Fibroblast of the conjunctiva (primary cell): ENCODE results near the gene NME7.
"Not testable (repeated sequence)": the region's sequence is repeated elsewhere in the genome, so short reads cannot be mapped to it uniquely, and the experiment has no call there.

ENCODE experiments used
- DNase-seq: peaks from one replicate; pipeline ENCODE4 v3.0.0-alpha.2; 2010; ENCODE audit warnings: low read depth

The NME7 gene

GRCh38 chr1:169126335-169126734 is 241.3 kb downstream of the NME7 start:
- no peak for DNase-seq

DNA sequence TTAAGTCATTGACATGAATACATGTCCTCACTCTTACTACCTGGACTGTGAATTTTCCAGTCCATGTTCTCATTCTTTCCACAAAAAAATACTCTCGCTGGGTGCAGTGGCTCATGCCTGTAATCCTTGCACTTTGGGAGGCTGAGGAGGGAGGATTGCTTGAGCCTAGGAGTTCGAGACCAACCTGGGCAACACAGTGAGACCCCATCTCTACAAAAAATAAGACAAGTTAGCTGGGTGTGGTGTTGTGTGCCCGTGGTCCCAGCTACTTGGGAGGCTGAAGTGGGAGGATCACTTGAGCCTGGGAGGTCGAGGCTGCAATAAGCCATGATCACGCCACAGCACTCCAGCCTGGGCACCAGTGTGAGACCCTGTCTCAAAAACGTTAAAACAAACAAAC is 242.0 kb downstream of the NME7 start:
- DNase-seq, result not testable (repeated sequence)

DNA sequence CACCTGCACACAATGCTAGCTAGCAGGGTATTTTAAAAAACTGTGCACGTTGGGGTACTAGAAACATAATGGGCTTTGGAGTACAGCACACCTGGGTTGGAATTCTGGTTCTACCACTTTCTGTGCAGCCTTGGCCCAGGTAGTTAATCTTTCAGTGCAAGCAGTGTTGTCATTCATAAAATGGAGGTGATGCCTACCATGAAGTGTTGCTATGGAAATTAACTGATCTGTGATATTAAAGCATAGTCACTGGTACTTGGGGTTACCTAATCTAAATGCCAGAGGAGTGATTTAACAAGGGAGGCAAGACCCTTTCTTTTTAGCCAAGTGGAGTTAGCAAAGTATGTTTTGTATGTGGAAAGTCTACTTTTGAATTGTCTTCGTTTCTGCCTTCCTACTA is 243.1 kb downstream of the NME7 start:
- no peak for DNase-seq

GRCh38 chr1:169122976-169123375 is 244.6 kb downstream of the NME7 start:
- DNase-seq, result no peak

DNA sequence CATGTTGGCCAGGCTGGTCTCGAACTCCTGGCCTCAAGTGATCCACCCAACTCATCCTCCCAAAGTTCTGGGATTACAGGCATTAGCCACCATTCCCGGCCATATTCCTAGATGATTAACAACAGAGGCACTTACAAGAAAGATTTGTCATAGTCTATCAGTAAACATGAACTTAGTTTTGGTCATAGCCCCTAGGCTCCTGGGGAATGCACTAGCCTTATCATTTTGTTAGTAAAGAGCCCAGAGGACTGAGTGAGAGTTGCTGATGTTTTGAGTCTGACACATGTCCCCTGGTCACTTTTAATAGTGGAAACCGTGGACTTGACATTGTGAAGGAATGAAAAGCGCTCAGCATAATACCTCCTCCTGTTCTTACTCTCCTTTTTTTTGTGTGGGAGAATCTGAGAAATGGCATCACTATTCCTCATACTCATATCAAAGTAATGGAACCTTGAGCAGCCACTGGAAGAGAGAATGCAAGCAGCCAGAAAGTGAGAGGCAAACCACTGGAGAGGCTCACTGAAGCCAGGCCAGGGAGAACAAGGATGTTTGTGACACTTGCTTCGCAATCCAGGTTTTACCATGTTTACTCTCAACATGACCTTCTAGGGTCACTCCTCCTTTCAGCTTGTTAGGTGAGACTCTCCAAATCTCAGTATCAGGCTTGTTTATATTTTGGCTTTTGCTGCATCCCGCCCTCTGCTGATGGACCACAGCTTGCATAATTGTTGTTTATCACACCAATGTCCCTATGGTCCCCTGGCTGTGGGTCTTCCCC is 246.3 kb downstream of the NME7 start:
- DNase-seq, result no peak

DNA sequence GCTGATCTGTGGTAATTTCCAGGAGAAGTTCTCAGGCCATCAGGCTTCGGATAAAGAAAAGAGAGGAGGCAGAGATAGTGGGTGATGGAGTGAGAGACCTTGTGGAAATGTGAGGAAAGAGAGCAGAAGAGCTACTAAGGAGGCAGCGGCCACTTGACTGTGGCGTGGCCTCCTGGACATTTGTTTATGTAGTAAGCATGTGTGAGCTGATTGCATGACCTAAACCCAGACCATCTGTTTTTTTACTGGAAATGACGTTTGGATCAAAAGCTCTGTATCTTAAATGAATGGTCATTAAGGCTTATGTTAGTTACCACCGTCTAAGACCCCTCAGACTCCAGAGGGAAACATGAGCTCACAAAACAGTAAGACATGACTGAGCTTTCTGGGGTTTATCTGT is 247.5 kb downstream of the NME7 start:
- DNase-seq, result no peak

- DNase-seq, result no peak
Measured at GRCh38 chr1:169119405-169119804, 248.2 kb downstream of the NME7 start.

- no peak for DNase-seq
Measured at GRCh38 chr1:169118227-169118626, 249.4 kb downstream of the NME7 start.

GRCh38 chr1:169117599-169117998 is 250.0 kb downstream of the NME7 start:
- no peak for DNase-seq

DNA sequence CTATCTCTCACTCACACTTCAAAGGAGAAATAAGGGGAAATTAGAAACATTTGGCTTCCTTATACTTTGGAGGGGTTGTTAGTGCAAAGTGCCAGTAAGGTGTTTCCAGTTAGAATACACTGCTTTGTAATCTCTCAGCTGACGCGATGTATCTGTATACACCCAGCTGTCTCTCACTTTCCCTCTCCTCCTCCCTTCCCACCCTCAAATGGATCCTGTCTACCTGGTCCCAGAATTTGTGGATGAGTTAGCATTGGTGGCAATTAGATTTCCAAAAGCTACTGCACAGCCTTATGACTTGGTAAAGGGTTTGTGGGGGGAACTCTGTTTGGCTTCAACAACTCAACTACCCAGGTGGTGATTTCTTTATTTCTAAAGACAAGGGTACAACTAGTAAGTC is 250.6 kb downstream of the NME7 start:
- no peak for DNase-seq

DNA sequence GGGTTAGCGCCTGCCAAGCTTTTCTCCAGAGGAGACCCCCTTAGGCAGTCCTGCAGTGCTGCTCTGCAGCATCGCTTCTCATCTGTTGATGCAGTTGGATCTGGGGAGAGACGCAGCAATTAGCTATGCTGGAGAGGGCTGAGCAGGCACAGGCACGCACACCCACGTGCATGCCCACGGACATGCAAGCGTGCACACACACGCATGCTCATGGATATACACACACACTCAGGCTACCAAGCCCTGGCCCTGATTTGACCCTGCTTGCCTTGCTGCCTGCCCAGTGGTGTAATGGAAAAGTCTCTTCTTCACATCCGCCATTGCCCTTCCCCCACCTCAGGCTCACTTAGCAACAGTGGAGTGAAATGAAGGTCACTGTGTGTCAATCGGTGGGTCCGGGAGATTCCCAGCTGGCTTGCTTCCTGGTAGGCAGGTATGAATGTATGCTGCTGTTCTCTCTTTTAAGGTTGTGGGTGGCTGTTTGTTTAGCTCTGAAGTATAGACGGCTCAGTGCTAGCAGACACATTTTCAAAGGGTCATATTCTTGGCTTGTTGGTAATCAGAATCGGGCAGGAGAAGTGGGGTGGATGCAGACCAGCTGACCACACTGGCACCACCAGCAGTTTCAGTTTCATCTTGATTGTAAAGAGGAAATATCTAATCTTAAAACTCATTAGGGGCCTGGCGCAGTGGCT is 251.6 kb downstream of the NME7 start:
- DNase-seq, result no peak

DNA sequence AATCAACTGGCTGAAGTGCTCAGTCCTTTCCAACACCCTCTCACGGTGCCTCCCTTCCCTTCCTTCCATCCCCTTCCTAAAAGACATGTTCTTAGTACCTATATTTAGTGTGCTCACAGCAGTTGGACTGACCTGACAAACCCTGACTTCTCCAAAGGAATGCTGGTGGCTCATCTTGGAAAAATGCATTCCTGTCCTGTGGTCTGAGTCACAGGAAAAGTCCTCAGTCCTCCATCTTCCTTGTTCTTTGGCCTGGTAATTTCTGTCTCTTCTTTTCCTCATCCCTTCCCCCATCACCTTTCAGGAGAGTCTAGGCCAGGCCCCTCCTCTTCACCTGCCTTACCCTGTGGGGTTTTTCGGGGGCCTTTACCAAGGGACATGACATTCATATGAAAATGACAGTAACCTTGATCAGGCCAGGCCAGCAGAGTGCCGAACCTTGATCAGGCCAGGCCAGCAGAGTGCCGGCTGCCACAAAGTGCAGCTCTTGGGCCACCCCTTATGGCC is 253.9 kb downstream of the NME7 start:
- peak; percentile 48 for DNase-seq

- DNase-seq, result no peak
Measured at GRCh38 chr1:169112241-169112640, 255.4 kb downstream of the NME7 start.

DNA sequence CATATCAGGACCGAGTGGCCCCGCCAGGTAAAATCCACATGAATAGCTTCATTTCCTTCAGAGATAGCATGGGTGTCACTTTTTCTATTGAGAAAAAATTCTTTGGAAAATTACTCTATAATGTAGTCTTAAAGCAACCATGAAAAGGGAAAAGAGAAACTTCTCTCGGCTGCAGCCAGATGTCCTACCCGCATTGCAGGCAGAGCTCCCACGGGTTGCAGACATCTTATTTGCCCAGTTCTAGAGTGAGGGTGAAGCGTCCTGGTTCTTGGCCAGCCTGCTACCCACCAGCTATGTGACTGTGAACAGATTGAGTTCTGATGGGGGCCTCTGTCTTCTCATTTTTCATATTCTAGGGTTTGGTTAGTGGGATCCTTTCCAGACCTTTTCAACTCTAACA is 256.1 kb downstream of the NME7 start:
- DNase-seq, result no peak

GRCh38 chr1:169110689-169111447 is 256.7 kb downstream of the NME7 start:
- DNase-seq, result no peak

- DNase-seq, result no peak
Measured at GRCh38 chr1:169110236-169110635, 257.4 kb downstream of the NME7 start.

GRCh38 chr1:169109561-169110134 is 257.9 kb downstream of the NME7 start:
- DNase-seq, result peak; percentile 64

GRCh38 chr1:169108863-169109560 is 258.6 kb downstream of the NME7 start:
- no peak for DNase-seq

DNA sequence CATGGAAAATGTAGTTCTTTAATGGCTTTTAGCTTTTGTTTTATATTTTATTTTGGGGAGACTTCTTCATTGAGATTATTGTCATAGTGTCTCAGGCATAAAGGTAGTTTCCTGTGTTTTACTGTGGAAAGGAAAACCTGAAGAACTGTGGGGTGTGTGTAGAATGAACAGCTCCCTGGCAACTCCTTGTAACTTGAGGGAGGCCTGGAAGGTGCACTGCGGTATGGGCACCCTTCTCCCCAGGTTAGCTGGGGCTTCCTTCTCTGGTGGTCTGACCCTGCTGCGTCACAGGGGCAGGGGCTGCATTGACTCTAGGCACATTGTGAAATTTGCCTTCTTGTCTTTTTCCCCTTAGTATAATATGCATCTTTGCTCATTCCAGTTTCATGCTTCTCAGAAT is 259.4 kb downstream of the NME7 start:
- DNase-seq, result no peak

- DNase-seq, result no peak
Measured at GRCh38 chr1:169107603-169108208, 259.9 kb downstream of the NME7 start.

GRCh38 chr1:169106921-169107602 is 260.5 kb downstream of the NME7 start:
- DNase-seq, result no peak
